HG02571 (cell line): Measurements from ENCODE around the gene CSNK1G1.
"Not testable (repeated sequence)": the region's sequence is repeated elsewhere in the genome, so short reads cannot be mapped to it uniquely, and the experiment has no call there.

ENCODE experiments used
- ATAC-seq: cut with Tn5 transposase; IDR thresholded peaks from one replicate; pipeline ENCODE4 v1.9.1; 2021; ENCODE audit warnings: mild to moderate bottlenecking, moderate library complexity; ENCODE audit not compliant: unreplicated experiment

CSNK1G1 gene

DNA sequence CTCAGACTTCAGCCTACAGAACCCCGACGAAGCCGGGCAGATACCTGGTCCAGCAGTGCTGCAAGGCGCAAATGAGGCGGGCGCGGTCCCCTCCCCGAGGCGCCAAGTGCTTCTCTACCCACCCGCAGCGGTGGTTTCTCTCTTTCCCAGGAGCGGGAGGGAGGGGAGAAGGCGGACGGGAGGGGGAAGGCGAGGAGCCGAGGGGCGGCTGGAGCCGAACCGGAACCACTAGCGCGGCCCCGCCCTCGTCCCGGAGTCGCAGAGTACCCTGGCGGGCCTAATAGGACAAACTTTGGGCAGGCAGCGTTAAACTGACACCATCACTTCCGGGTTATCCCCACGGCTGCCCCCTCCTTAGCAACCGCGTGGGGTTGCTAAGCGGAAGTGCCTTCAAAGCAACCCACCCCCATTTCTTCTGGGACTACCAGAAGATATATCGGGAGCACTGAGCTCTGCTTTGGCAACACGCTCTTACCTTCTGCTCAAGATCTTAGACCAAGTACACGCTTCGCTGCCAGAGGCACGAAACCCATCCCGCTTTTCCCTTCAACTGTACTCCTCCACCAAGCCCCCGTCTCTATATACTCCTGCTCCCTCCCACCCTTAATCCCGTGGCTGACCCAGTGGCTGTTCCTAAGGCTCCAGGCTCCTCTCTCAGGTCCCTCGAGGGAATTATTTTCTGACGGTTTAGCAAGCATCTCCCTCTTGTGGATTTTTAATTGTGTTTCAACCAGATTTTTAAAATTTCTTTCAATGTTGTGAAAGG, at the start of gene CSNK1G1:
TSS of gene CSNK1G1 (minus strand) at position 230 of the 766 bp plus-strand sequence. CDS start 55,674 bp downstream, outside the sequence.
- peak; percentile 96 for ATAC-seq

DNA sequence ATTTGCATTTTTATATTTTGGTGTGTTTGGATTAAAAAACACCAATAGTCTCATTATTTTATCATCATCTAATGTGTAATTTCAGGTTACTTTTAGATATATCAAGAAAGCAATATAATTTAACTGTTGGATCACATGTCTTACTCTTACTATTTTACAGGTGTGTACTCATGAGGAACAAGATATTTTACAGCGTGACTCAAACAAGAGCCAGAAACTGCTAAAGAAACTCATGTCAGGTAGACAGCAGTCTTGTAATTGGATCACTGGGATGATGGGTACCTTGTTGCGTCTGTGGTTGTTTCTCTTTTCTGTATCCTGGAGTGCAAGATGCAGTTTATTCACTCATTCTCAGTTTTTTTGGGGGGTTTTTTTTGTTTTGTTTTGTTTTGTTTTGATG, 44.6 kb upstream of the CSNK1G1 start:
- ATAC-seq = no peak

DNA sequence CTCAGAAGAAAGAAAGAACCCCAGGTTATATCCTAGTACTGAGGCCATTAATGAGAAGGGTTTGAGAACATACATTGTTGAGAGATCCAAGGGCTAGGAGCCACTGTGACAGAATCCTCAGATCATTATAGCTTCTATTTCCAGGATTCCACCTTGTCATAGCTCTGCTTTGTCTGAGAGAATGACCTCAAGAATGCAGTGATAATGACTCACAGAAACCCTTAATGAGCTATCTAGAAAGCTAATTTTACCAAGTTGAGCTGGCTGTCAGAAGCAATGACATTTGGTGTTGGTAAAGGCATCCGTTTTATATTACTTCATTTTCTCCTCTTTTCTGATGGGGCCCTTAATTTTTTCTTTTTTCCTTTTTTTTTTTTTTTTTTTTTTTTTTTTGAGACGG, 42.6 kb upstream of the CSNK1G1 start:
- no peak for ATAC-seq

DNA sequence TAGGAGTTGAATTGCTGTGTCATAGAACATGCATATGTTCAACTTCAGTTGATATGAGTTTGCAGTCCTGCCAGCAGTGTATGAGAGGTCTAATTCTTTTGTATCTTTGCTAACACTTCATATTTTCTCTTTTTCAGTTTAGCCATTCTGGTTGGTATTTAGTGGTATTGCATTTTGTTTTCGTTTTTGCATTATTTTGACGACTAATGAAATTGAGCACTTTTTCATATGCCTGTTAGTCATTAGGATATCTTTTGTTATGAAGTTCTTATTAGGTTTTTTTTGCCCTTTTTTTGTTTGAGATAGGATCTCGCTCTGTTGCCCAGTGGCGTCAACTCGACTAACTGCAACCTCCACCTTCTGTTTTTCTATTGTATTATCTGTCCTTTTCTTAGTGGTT, 40.8 kb upstream of the CSNK1G1 start:
- ATAC-seq = no peak

DNA sequence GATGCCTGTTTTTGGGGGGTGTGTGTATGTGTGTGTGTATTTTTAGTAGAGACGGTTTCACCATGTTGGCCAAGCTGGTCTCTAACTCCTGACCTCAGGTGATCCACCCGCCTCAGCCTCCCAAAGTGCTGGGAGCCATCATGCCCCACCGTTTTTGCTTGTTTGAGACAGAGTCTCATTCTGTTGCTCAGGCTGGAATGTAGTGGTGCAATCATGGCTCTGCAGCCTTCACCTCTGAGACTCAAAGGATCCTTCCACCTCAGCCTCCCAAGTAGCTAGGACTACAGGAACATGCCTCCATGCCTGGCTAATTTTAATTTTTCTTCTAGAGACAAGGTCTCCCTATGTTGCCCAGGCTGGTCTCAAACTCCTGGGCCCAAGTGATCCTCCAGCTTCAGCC, 36.5 kb upstream of the CSNK1G1 start:
- ATAC-seq = not testable (repeated sequence)

- no peak for ATAC-seq
Observed at GRCh38 chr15:64389036-64389435, 33.1 kb upstream of the CSNK1G1 start.

- ATAC-seq = peak; percentile 97
Observed at GRCh38 chr15:64387562-64388168, 31.7 kb upstream of the CSNK1G1 start, which contains the start of gene TRIP4. Gene TRIP4 (plus strand): TSS chr15:64387836. CDS start chr15:64387864, 28 bp downstream.

DNA sequence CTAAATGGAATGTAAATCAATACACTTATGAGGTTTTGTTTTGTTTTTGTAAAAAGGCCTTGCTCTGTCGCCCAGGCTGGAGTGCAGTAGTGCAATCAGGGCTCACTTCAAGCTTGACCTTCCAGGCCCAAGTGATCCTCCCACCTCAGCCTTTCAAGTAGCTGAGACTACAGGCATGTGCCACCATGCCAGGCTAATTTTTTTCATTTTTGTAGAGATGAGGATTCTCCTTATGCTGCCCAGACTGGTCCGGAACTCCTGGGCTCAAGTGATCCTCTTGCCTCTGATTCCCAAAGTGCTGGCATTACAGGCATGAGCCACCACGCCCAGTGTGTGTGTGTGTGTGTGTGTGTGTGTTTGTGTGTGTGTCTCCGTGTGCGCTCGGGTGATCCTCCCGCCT, 30.3 kb upstream of the CSNK1G1 start:
- ATAC-seq = no peak

DNA sequence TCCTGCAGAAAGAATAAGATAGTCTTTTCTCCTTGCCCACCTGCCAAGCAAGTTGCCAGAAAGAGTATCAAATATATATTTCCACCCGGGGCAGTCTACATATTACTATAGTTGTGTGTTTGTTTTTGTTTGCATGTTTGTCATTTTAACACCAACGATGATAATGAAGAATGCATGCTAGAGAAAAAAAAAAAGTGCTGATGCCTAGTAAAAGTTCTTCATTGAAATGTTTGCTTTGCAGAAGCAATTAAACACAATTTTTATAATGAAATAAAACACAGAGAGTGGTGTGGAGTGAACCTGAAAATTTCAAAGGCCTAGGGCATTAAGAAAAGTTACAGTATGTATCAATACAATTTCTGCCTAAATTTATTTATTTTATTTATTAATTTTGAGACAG, 27.8 kb upstream of the CSNK1G1 start:
- no peak for ATAC-seq

- peak; percentile 97 for ATAC-seq
Observed at GRCh38 chr15:64381000-64381751, 25.2 kb upstream of the CSNK1G1 start, which contains the start of gene PCLAF. Gene PCLAF (minus strand): TSS chr15:64381441. CDS start chr15:64381371, 70 bp downstream.

DNA sequence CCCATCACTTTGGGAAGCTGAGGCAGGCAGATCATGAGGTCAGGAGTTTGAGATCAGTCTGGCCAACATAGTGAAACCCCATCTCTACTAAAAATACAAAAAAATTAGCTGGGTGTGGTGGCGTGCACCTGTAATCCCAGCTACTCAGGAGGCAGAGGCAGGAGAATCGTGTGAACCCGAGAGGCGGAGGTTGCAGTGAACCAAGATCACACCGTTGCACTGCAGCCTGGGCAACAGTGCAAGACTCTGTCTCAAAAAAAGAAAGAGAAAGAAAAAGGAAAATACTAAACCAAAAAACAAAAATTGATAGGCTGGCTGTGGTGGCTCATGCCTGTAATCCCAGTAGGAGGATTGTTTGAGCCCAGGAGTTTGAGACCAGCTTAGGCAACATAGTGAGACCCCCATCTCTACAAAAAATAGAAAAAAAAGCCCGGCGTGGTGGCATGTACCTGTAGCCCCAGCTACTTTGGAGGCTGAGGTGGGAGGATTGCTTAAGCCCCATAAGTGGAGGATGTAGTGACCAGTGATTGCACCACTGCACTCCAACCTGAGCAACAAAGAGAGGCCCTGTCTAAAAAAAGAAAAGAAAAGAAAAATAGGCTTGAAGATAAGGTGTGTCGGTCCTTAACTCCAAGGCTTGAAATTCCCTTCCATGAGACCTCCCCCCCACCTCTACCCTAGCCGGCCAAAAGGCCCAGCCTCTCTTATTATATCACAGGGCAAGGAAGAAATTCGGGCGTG, 24.3 kb upstream of the CSNK1G1 start:
- ATAC-seq = not testable (repeated sequence)

DNA sequence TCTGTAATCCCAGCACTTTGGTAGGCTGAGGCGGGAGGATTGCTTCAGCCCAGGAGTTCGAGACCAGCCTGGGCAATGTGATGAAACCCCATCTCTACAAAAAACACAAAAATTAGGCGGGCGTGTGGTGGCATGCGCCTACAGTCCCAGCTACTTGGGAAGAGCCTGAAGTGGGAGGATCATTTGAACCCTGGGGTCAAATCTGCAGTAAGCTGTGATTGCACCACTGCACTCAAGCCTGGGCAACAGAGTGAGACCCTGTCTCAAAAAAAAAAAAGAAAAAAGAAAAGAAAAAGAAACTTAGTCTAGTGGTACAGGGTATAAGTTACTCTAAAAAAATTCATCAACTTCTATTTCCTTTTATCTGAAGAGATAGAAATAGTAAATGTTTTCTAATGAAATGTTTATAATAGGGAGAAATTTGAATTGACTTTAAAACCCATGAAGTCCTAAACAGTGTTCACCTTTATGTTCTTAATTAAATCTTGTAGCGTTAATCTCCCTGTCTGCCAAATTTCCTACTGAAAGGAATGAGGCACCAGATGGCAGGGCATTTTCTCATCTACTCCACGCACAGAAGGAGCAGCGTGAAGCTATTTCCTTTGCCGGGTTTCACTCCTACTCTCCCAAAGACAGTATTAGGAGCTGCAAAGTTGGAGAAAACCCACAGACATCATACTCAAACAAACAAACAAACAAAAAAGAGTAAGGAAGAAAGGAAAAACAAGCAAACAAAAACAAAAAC, 23.4 kb upstream of the CSNK1G1 start:
- ATAC-seq = no peak

DNA sequence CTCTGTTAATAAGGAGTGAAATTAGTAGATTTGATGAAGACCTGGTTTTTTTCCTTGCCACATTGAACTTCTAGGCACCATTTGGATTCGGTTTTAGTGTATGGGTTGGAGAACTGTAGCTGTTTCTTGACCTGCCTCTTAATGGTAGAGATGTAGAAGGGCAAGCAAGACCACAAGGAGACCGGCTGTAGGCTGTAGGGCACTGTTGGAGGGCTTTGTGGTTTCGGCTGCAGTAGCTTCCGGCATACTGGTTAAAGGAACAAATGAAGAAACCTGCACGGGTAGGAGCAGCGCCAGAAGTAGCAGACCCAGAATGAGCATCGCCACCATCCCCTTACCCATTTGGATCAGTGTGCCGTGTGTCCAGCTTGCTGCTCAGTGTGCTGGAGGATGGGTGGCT, 17.4 kb upstream of the CSNK1G1 start:
- ATAC-seq = no peak

- not testable (repeated sequence) for ATAC-seq
Observed at GRCh38 chr15:64371383-64371782, 15.4 kb upstream of the CSNK1G1 start.

DNA sequence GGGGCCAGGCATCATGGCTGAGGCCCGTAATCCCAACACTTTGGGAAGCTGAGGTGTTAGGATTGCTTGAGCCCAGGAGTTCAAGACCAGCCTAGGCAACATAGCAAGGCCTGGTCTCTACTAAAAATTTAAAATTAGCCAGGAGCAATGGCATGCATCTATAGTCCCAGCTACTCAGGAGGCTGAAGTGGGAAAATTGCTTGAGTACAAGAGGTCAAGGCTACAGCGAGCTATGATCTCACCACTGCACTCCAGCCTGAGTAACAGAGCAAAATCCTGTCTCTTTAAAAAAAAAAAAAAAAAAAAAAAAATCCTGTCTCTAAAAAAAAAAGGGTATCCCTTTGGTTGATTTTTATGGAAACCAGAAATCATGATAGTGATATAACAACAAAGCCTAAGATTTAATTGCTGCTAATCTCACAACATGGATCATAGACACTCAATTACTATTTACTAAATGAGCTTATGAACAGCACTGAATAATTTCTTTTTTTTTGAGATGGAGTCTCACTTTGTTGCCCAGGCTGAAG, 13.2 kb upstream of the CSNK1G1 start:
- no peak for ATAC-seq

DNA sequence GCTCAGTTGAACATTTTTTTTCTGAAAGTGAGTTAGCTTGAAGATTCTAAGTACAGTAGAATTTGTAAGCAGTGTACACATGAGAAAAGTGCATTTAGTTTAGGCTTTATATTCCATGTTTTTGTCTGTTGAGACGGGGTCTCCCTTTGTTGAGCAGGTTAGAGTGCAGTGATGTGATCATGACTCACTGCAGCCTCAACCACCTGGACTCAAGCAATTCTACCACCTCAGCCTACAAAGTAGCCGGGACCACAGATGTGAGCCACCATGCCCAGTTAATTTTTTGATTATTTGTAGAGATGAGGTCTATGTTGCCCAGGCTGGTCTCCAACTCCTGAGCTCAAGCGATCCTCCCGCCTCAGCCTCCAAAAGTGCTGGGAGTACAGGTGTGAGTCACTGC, 5.3 kb upstream of the CSNK1G1 start:
- no peak for ATAC-seq

DNA sequence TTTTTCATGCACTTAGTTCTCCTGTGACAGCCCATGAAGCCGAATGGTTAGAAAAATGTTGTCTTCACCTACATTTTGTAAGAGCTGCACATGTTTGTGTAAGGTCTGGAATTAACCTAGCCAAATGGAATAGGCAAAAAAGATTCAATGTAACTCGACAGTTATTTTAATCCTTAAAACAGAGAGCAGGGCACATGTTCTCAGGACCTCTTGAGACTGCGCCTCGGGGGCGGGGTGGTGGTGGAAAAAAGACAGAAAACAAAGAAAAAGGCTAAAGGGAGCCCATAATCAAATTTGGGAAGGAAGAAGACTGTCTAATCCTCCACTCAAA, 702 bp upstream of the CSNK1G1 start:
- ATAC-seq = no peak

DNA sequence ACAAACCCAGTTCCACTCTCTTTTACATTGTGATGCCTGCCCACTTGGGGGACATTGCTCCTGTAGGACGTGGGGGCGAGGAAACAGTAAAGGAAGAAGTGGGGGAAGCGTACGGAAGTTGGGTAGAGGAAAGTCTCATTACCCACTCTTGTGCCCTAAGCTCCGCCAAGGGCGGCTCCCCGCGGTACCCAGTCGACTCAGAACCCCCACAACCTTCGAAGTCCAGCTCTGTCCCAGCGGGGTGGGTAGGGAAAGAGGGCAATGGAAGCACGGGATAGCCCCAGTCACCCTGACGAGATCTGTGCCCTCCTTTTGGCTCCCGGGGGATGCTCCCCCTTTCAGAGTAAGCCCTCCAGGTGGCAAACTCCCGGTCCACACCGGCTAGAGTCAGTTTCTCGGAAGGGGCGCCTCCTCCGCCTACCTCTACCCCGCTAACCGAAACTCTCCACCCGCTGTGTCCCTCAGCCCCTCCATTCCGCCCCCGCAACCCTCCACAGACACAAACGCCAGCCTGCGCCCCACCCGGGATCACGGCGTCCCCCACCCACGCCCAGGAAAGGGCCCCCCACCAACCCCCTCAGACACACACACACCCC, 527 bp downstream of the CSNK1G1 start:
- ATAC-seq = peak; percentile 28

GRCh38 chr15:64354688-64355344, 1.2 kb downstream of the CSNK1G1 start:
- no peak for ATAC-seq
